ENCODE measurements around the gene LAPTM5. TPM values are rescaled to one million over a fixed set of nuclear protein-coding genes. Genes with fewer than 3 reads are reported as not detected.
"Not testable (repeated sequence)": the region's sequence is repeated elsewhere in the genome, so short reads cannot be mapped to it uniquely, and the experiment has no call there.

The LAPTM5 gene
- total and polyA plus RNA-seq, 2 of the 13 experiments (the other 11 are each of a cell fraction or from before 2014, with no cell fraction given), result 0.41 to 0.86 TPM

DNA sequence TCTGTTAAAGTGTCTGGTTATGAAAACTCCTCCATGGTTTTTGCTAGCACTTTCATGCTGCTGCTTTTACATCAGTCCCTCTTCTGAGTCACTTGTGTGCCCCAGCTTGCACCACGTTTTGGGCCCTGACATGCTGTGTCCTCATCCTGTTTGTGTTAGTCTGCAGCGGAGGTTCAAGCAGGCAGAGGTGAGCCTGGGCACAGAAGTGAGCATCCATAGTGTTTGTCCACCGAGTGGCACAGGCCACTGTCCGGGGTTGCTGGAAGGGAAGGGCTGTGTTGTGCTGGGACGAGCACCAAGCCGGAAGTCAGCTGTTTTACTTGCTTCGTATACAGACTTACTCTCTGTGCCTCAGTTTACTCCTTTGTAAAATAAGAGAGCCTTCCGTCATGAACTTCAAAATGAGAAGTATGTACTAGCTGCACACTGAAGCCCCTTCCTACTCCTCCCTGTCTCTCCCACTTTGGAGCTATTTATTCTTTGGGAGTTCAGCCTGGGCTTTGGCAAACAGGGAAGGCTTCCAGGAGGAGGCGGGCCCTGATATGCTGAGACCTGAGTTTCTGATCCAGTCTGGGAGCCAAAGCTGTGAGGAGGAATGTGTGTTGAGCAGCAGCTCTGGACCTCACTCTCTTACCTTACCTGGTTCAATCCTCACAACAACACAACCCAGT, 10.7 kb upstream of the LAPTM5 start:
- intact Hi-C loops (cut with micrococcal nuclease; ENCODE audit: unreplicated experiment), result no loop called here
- ChIA-PET CTCF (ENCODE audit: low intra/inter-chr PET ratio, low total read pairs) (no interaction called here), POLR2A (no interaction called here)
- FAIRE-seq (no peak), ATAC-seq (no peak), DNase-seq (ENCODE audit: low spot score) (no peak)
- H3K79me2 ChIP-seq (ENCODE audit: insufficient read depth, low read length), result no peaks in the 10 kb centered on the region
- TF ChIP-seq XRCC5 (optimal IDR thresholded peaks at IDR 0.05; ENCODE audit: low read length), result no peak
- TF ChIP-seq SIX4 (CRISPR knock-in tag; IDR thresholded peaks at IDR 0.05), result no peak
- TF ChIP-seq ZNF598 (CRISPR knock-in tag; IDR thresholded peaks at IDR 0.05; ENCODE audit: borderline replicate concordance), result no peak
- no peak for TF ChIP-seq RBAK (CRISPR knock-in tag; IDR thresholded peaks at IDR 0.05)
- no peak for TF ChIP-seq CENPT (CRISPR knock-in tag; IDR thresholded peaks at IDR 0.05; ENCODE audit: low read depth)
- no peak for TF ChIP-seq HIVEP1 (CRISPR knock-in tag; IDR thresholded peaks at IDR 0.05)
- TF ChIP-seq RELA (CRISPR knock-in tag; IDR thresholded peaks at IDR 0.05), result no peak
- H4K20me1 ChIP-seq (ENCODE audit: insufficient read depth, low read length), result no peaks in the 10 kb centered on the region
- H3K4me2 ChIP-seq (ENCODE audit: low read depth, low read length), result no peak overlapping the region
- H2AFZ ChIP-seq (ENCODE audit: low read length), result no peak overlapping the region
- no peak overlapping the region for H3K4me3 ChIP-seq (replicated peaks in 1 of 3; ENCODE audit: insufficient read depth in 1 of 3, low read depth in 2 of 3, low read length in 3 of 3)
- in situ Hi-C loops (cut with HindIII; ENCODE audit: extremely low pct_ligation_motif_present, low pct_unique_long_range_greater_than_20kb), result no loop called here
- H3K9me3 ChIP-seq (ENCODE audit: low read length), result no peaks in the 10 kb centered on the region
- no TSS peak for BruUV-seq (replicated peaks)
- WGBS (ENCODE audit: low lambda C conversion rate), result 37% methylated on average over 9 of the region's 9 CpGs
- no peak overlapping the region for H3K9ac ChIP-seq (ENCODE audit: insufficient read depth, low read depth, low read length)
- peaks cover 0 to 8% of the 10 kb centered on the region in 2 experiments; a peak in 2 of 5 replicates for H3K27me3 ChIP-seq (ENCODE audit: control insufficient read depth in 1 of 2, insufficient read depth in 2 of 2, low read length in 2 of 2)
- H3K4me1 ChIP-seq (ENCODE audit: insufficient read depth, low read length), result peaks cover 20% of the 10 kb centered on the region
- H3K27ac ChIP-seq (ENCODE audit: extremely low read length, insufficient read depth, low read length), result no peak overlapping the region
- no peaks in the 10 kb centered on the region for H3K36me3 ChIP-seq (replicated peaks in 1 of 2; ENCODE audit: control insufficient read depth in 1 of 2, insufficient read depth in 2 of 2, low read length in 2 of 2)

GRCh38 chr1:30766948-30767347, 9.4 kb upstream of the LAPTM5 start:
- H2AFZ ChIP-seq (ENCODE audit: low read length); ATAC-seq; CTCF ChIA-PET (ENCODE audit: low intra/inter-chr PET ratio, low total read pairs); in situ Hi-C loops (cut with HindIII; ENCODE audit: extremely low pct_ligation_motif_present, low pct_unique_long_range_greater_than_20kb); FAIRE-seq; intact Hi-C loops (cut with micrococcal nuclease; ENCODE audit: unreplicated experiment); H3K4me2 ChIP-seq (ENCODE audit: low read depth, low read length); H3K9ac ChIP-seq (ENCODE audit: insufficient read depth, low read depth, low read length); H3K79me2 ChIP-seq (ENCODE audit: insufficient read depth, low read length); H3K4me3 ChIP-seq (replicated peaks in 1 of 3; ENCODE audit: insufficient read depth in 1 of 3, low read depth in 2 of 3, low read length in 3 of 3); H3K9me3 ChIP-seq (ENCODE audit: low read length); DNase-seq (ENCODE audit: low spot score); BruUV-seq (replicated peaks); H3K27ac ChIP-seq (ENCODE audit: extremely low read length, insufficient read depth, low read length); H3K36me3 ChIP-seq (replicated peaks in 1 of 2; ENCODE audit: control insufficient read depth in 1 of 2, insufficient read depth in 2 of 2, low read length in 2 of 2); H4K20me1 ChIP-seq (ENCODE audit: insufficient read depth, low read length); POLR2A ChIA-PET: not testable (repeated sequence)
- 35% methylated on average over 8 of the region's 8 CpGs for WGBS (ENCODE audit: low lambda C conversion rate)
- peaks cover 24% of the 10 kb centered on the region for H3K4me1 ChIP-seq (ENCODE audit: insufficient read depth, low read length)
- peaks cover 0 to 14% of the 10 kb centered on the region in 2 experiments; a peak in 2 of 5 replicates for H3K27me3 ChIP-seq (ENCODE audit: control insufficient read depth in 1 of 2, insufficient read depth in 2 of 2, low read length in 2 of 2)

Data from HepG2 (cell line).